Stimulated activated CD8-positive, alpha-beta memory T cell treated with anti-CD3 and anti-CD28 coated beads, Interleukin-7, amount 100 ng/mL, for 1 hour (primary cell): ENCODE measurements around the gene FOXJ3.

Source experiments
- DNase-seq, 2 donors: peaks; one replicate each; pipeline ENCODE4 v3.0.0-alpha.2; 2020; ENCODE audit warnings: low read depth in 2 of 2

The FOXJ3 gene

GRCh38 chr1:42311138-42311537 is 23.9 kb downstream of the FOXJ3 start:
- no peak for DNase-seq

GRCh38 chr1:42306977-42307376 is 28.1 kb downstream of the FOXJ3 start:
- no peak for DNase-seq

- DNase-seq = no peak
These were observed 29.4 kb downstream of the FOXJ3 start for GRCh38 chr1:42305639-42306038.

GRCh38 chr1:42302034-42302433 is 33.0 kb downstream of the FOXJ3 start:
- no peak for DNase-seq

GRCh38 chr1:42298520-42298919 is 36.5 kb downstream of the FOXJ3 start:
- DNase-seq = no peak

- no peak for DNase-seq
These were observed 39.2 kb downstream of the FOXJ3 start for GRCh38 chr1:42295816-42296215.

GRCh38 chr1:42290130-42290529 is 44.9 kb downstream of the FOXJ3 start:
- DNase-seq = no peak

GRCh38 chr1:42288311-42288985 is 46.6 kb downstream of the FOXJ3 start:
- no peak for DNase-seq

GRCh38 chr1:42282867-42283583 is 52.0 kb downstream of the FOXJ3 start:
- DNase-seq = no peak

GRCh38 chr1:42282024-42282579 is 52.9 kb downstream of the FOXJ3 start:
- no peak for DNase-seq

- DNase-seq = no peak
These were observed 54.2 kb downstream of the FOXJ3 start for GRCh38 chr1:42280821-42281220.

- DNase-seq = no peak
These were observed 56.0 kb downstream of the FOXJ3 start for GRCh38 chr1:42279055-42279454.

GRCh38 chr1:42272920-42273319 is 62.1 kb downstream of the FOXJ3 start:
- DNase-seq = no peak

GRCh38 chr1:42267904-42268303 is 67.1 kb downstream of the FOXJ3 start:
- no peak for DNase-seq

- DNase-seq = no peak
These were observed 68.5 kb downstream of the FOXJ3 start for GRCh38 chr1:42266253-42267135.

GRCh38 chr1:42264511-42265190 is 70.4 kb downstream of the FOXJ3 start:
- no peak for DNase-seq

- DNase-seq = no peak
These were observed 72.0 kb downstream of the FOXJ3 start for GRCh38 chr1:42263019-42263418.

- DNase-seq = no peak
These were observed 74.5 kb downstream of the FOXJ3 start for GRCh38 chr1:42260376-42261070.

- no peak for DNase-seq
These were observed 75.3 kb downstream of the FOXJ3 start for GRCh38 chr1:42259739-42260064.

GRCh38 chr1:42259059-42259738 is 75.8 kb downstream of the FOXJ3 start:
- no peak for DNase-seq

GRCh38 chr1:42258218-42258617 is 76.8 kb downstream of the FOXJ3 start:
- DNase-seq = no peak
